Measurements from ENCODE around the gene GNPDA1. TPM values are rescaled to one million over a fixed set of nuclear protein-coding genes. Genes with fewer than 3 reads are reported as not detected.

The GNPDA1 gene
- total and polyA plus RNA-seq, 4 donors: 8.0 to 15.0 (median 10.5) TPM

GRCh38 chr5:142023836-142024235, 11.0 kb upstream of the GNPDA1 start:
- H3K4me1 ChIP-seq (ENCODE audit: control insufficient read depth in 4 of 4, insufficient read depth in 4 of 4, low read length in 3 of 4): peaks cover 0 to 10% (median 6%) of the 10 kb centered on the region in 4 donors
- no peak overlapping the region for H3K4me3 ChIP-seq (ENCODE audit: low read depth in 1 of 3, low read length in 3 of 3)
- no peaks in the 10 kb centered on the region for H3K27me3 ChIP-seq (ENCODE audit: control insufficient read depth in 4 of 4, insufficient read depth in 4 of 4, low read length in 3 of 4)
- peaks cover 0 to 4% (median 0%) of the 10 kb centered on the region in 4 donors for H3K9me3 ChIP-seq (ENCODE audit: control insufficient read depth in 4 of 4, low read length in 3 of 4)
- no peak for DNase-seq (ENCODE audit: low spot score)
- H3K36me3 ChIP-seq (ENCODE audit: control insufficient read depth in 4 of 4, insufficient read depth in 3 of 4, low read depth in 1 of 4, low read length in 3 of 4): no peaks in the 10 kb centered on the region
- no peak overlapping the region for H3K27ac ChIP-seq (ENCODE audit: low read depth in 1 of 2, low read length in 2 of 2)
- no peak for TF ChIP-seq MAX (IDR thresholded peaks at IDR 0.05)
- no peak for TF ChIP-seq TAF1 (conservative IDR thresholded peaks at IDR 0.05)
- no peak for TF ChIP-seq HNF4A (conservative IDR thresholded peaks at IDR 0.05)
- WGBS: 68% methylated on average over 6 of the region's 6 CpGs
- H3K9ac ChIP-seq (ENCODE audit: low read depth in 1 of 2, low read length in 2 of 2): no peak overlapping the region

- Histone ChIP-seq H3K4me3 (ENCODE audit: low read depth in 1 of 3, low read length in 3 of 3) (no peak overlapping the region), H3K27me3 (ENCODE audit: control insufficient read depth in 4 of 4, insufficient read depth in 4 of 4, low read length in 3 of 4) (no peaks in the 10 kb centered on the region), H3K36me3 (ENCODE audit: control insufficient read depth in 4 of 4, insufficient read depth in 3 of 4, low read depth in 1 of 4, low read length in 3 of 4) (no peaks in the 10 kb centered on the region), H3K9me3 (ENCODE audit: control insufficient read depth in 4 of 4, low read length in 3 of 4) (peaks cover 0 to 4% (median 0%) of the 10 kb centered on the region in 4 donors), H3K27ac (ENCODE audit: low read depth in 1 of 2, low read length in 2 of 2) (no peak overlapping the region), H3K9ac (ENCODE audit: low read depth in 1 of 2, low read length in 2 of 2) (no peak overlapping the region), H3K4me1 (ENCODE audit: control insufficient read depth in 4 of 4, insufficient read depth in 4 of 4, low read length in 3 of 4) (peaks cover 0 to 6% (median 2%) of the 10 kb centered on the region in 4 donors)
- TF ChIP-seq REST (IDR thresholded peaks at IDR 0.05) (no peak), ZBTB33 (IDR thresholded peaks at IDR 0.05) (no peak), HNF4A (conservative IDR thresholded peaks at IDR 0.05) (no peak), FOXA2 (IDR thresholded peaks at IDR 0.05) (no peak), TAF1 (conservative IDR thresholded peaks at IDR 0.05) (no peak), SP1 (IDR thresholded peaks at IDR 0.05) (no peak), RXRA (IDR thresholded peaks at IDR 0.05) (no peak), RAD21 (IDR thresholded peaks at IDR 0.05) (no peak), GABPA (IDR thresholded peaks at IDR 0.05 in 1 of 2, conservative IDR thresholded peaks at IDR 0.05 in 1 of 2) (no peak), HNF4G (IDR thresholded peaks at IDR 0.05) (no peak), FOXA1 (IDR thresholded peaks at IDR 0.05) (no peak), YY1 (IDR thresholded peaks at IDR 0.05) (no peak), CTCF (IDR thresholded peaks at IDR 0.05; ENCODE audit: low read depth, low read length, missing input control) (no peak), ATF3 (IDR thresholded peaks at IDR 0.05) (no peak), EGR1 (IDR thresholded peaks at IDR 0.05; ENCODE audit: low read depth in 2 of 2) (no peak), NR2F2 (IDR thresholded peaks at IDR 0.05) (no peak), MAX (IDR thresholded peaks at IDR 0.05) (no peak), JUND (IDR thresholded peaks at IDR 0.05) (no peak)
- WGBS: 88% methylated on average over 1 of the region's 1 CpG
- no peak for DNase-seq (ENCODE audit: low spot score)
Measured at GRCh38 chr5:142020122-142020659, 7.4 kb upstream of the GNPDA1 start.
